Measurements from ENCODE around the gene NELL2. TPM values are rescaled to one million over a fixed set of nuclear protein-coding genes. Genes with fewer than 3 reads are reported as not detected.

The NELL2 gene
- polyA plus RNA-seq, 3 donors: 0.09 to 0.98 (median 0.39) TPM

GRCh38 chr12:44819884-44820283 is 56.2 kb downstream of the NELL2 start:
- no peaks in the 10 kb centered on the region for H3K9me3 ChIP-seq (replicated peaks in 1 of 2; ENCODE audit: control insufficient read depth in 1 of 2, insufficient read depth in 1 of 2, low read length in 2 of 2)
- no peak overlapping the region for H3K9ac ChIP-seq (ENCODE audit: insufficient read depth, low read length, poor library complexity, severe bottlenecking)
- H3K4me3 Mint-ChIP-seq: no peak overlapping the region
- no peaks in the 10 kb centered on the region for H3K79me2 ChIP-seq (ENCODE audit: insufficient read depth, low read length)
- peaks cover 0 to 2% (median 0%) of the 10 kb centered on the region in 3 donors for H3K27me3 Mint-ChIP-seq (ENCODE audit: low read depth in 3 of 3)
- WGBS (ENCODE audit: insufficient coverage): no CpG with 5 or more reads among the region's 4 CpGs
- no peak overlapping the region for H3K27ac ChIP-seq (ENCODE audit: low read depth in 1 of 2, low read length in 2 of 2)
- no peaks in the 10 kb centered on the region for H3K4me1 ChIP-seq (ENCODE audit: control insufficient read depth in 1 of 2, insufficient read depth in 2 of 2, low read length in 2 of 2)
- intact Hi-C loops (cut with micrococcal nuclease): no loop called here
- H3K36me3 Mint-ChIP-seq: no peaks in the 10 kb centered on the region
- H2AFZ ChIP-seq (ENCODE audit: insufficient read depth, low read depth, low read length, poor library complexity, severe bottlenecking): no peak overlapping the region
- peaks cover 0 to 7% (median 3%) of the 10 kb centered on the region in 7 donors for H3K9me3 Mint-ChIP-seq
- no peaks in the 10 kb centered on the region for H3K4me1 Mint-ChIP-seq
- no peak overlapping the region for H3K4me2 ChIP-seq (replicated peaks; ENCODE audit: extremely low read depth, low read length, poor library complexity, severe bottlenecking)
- no peaks in the 10 kb centered on the region for H3K27me3 ChIP-seq (ENCODE audit: control insufficient read depth in 2 of 2, insufficient read depth in 2 of 2, low read length in 2 of 2)
- TF ChIP-seq CTCF (IDR thresholded peaks at IDR 0.05): no peak
- no peak for DNase-seq
- no peak overlapping the region for H3K4me3 ChIP-seq (replicated peaks in 1 of 3; ENCODE audit: low read depth in 2 of 3, low read length in 3 of 3)
- H4K20me1 ChIP-seq (ENCODE audit: insufficient read depth, low read length): no peaks in the 10 kb centered on the region
- no peak overlapping the region for H3K27ac Mint-ChIP-seq
- H3K36me3 ChIP-seq (replicated peaks in 1 of 2; ENCODE audit: control insufficient read depth in 1 of 2, insufficient read depth in 2 of 2, low read length in 2 of 2): no peaks in the 10 kb centered on the region

- Histone ChIP-seq H3K4me3 (replicated peaks in 1 of 3; ENCODE audit: low read depth in 2 of 3, low read length in 3 of 3) (no peak overlapping the region), H3K4me1 (ENCODE audit: control insufficient read depth in 1 of 2, insufficient read depth in 2 of 2, low read length in 2 of 2) (no peaks in the 10 kb centered on the region), H3K9me3 (replicated peaks in 1 of 2; ENCODE audit: control insufficient read depth in 1 of 2, insufficient read depth in 1 of 2, low read length in 2 of 2) (no peaks in the 10 kb centered on the region), H3K9ac (ENCODE audit: insufficient read depth, low read length, poor library complexity, severe bottlenecking) (no peak overlapping the region), H4K20me1 (ENCODE audit: insufficient read depth, low read length) (no peaks in the 10 kb centered on the region), H3K79me2 (ENCODE audit: insufficient read depth, low read length) (no peaks in the 10 kb centered on the region), H3K27ac (ENCODE audit: low read depth in 1 of 2, low read length in 2 of 2) (no peak overlapping the region), H2AFZ (ENCODE audit: insufficient read depth, low read depth, low read length, poor library complexity, severe bottlenecking) (no peak overlapping the region), H3K27me3 (ENCODE audit: control insufficient read depth in 2 of 2, insufficient read depth in 2 of 2, low read length in 2 of 2) (no peaks in the 10 kb centered on the region), H3K36me3 (replicated peaks in 1 of 2; ENCODE audit: control insufficient read depth in 1 of 2, insufficient read depth in 2 of 2, low read length in 2 of 2) (no peaks in the 10 kb centered on the region), H3K4me2 (replicated peaks; ENCODE audit: extremely low read depth, low read length, poor library complexity, severe bottlenecking) (no peak overlapping the region)
- peaks cover 0 to 5% (median 3%) of the 10 kb centered on the region in 7 donors for H3K9me3 Mint-ChIP-seq
- no peak overlapping the region for H3K27ac Mint-ChIP-seq
- no peak for TF ChIP-seq CTCF (IDR thresholded peaks at IDR 0.05)
- intact Hi-C loops (cut with micrococcal nuclease): no loop called here
- H3K36me3 Mint-ChIP-seq: no peaks in the 10 kb centered on the region
- DNase-seq: no peak
- no peak overlapping the region for H3K4me3 Mint-ChIP-seq
- no peaks in the 10 kb centered on the region for H3K4me1 Mint-ChIP-seq
- peaks cover 0 to 4% (median 0%) of the 10 kb centered on the region in 3 donors for H3K27me3 Mint-ChIP-seq (ENCODE audit: low read depth in 3 of 3)
- WGBS (ENCODE audit: insufficient coverage): 67% methylated on average over 1 of the region's 3 CpGs
Measured at GRCh38 chr12:44817687-44818086, 58.4 kb downstream of the NELL2 start.

Data from CD14-positive monocyte (primary cell).